Activated naive CD4-positive, alpha-beta T cell treated with anti-CD3 and anti-CD28 coated beads for 36 hours (primary cell): ENCODE data around the gene TMEM38A. TPM values are rescaled to one million over a fixed set of nuclear protein-coding genes. Genes with fewer than 3 reads are reported as not detected.
"Not testable (repeated sequence)": the region's sequence is repeated elsewhere in the genome, so short reads cannot be mapped to it uniquely, and the experiment has no call there.

Source experiments
- CTCF ChIA-PET: fragments of 350-600 bp; sonication (Branson Sonifier 250); formaldehyde crosslinking; loops from one replicate; lab custom pipeline; 2021; ENCODE audit warnings: antibody characterized with exemption; lab: Charles Lee
- DNase-seq: peaks from one replicate; pipeline ENCODE4 v3.0.0-alpha.2; 2020
- H3K27ac Mint-ChIP-seq: one replicate; pipeline ENCODE4 v1.8.0; 2021; ENCODE audit warnings: mild to moderate bottlenecking, mixed read lengths
- H3K27me3 Mint-ChIP-seq: one replicate; pipeline ENCODE4 v1.8.0; 2021; ENCODE audit warnings: low read depth, mixed read lengths
- H3K36me3 Mint-ChIP-seq: one replicate; pipeline ENCODE4 v1.8.0; 2021; ENCODE audit warnings: low read depth, mixed read lengths
- H3K4me1 Mint-ChIP-seq: one replicate; pipeline ENCODE4 v1.8.0; 2021; ENCODE audit warnings: low read depth, mixed read lengths
- H3K4me3 Mint-ChIP-seq: one replicate; pipeline ENCODE4 v1.8.0; 2021; ENCODE audit warnings: mild to moderate bottlenecking, moderate library complexity, mixed read lengths
- H3K9me3 Mint-ChIP-seq: one replicate; pipeline ENCODE4 v1.8.0; 2021; ENCODE audit warnings: mixed read lengths
- intact Hi-C: fragments of 100-400 bp; cut with micrococcal nuclease; formaldehyde crosslinking; loops from one replicate; pipeline ENCODE4 v1.15.1; 2023
- total RNA-seq, 2 experiments: library from RNA; stranded (reverse); gene quantifications; one replicate each; pipeline ENCODE4 v1.2.3, GENCODE V29; 2021

The TMEM38A gene
- total RNA-seq, 2 experiments from 2014 or later: 0.49 to 0.83 TPM

DNA sequence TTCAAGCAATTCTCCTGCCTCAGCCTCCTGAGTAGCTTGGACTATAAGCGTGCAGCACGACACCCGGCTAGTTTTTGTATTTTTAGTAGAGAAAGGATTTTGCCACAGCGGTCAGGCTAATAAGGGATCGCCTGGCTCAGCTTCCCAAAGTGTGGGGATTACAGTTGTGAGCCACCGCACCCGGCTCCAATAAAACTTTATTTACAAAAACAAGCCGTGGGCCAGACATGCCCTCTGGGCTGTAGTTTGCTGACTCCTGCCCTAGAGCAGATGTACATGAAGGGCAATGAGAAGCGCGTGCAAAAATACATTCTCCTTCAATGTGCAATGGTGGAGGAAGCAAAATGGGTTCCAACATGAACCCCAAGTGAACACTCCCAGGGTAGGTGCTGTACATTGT lies 19.2 kb upstream of the TMEM38A start:
- H3K27ac Mint-ChIP-seq: no peak overlapping the region
- H3K27me3 Mint-ChIP-seq: no peaks in the 10 kb centered on the region
- intact Hi-C loops: no loop called here
- H3K4me1 Mint-ChIP-seq: peaks cover 14% of the 10 kb centered on the region
- H3K36me3 Mint-ChIP-seq: peaks cover 36% of the 10 kb centered on the region
- H3K9me3 Mint-ChIP-seq: no peaks in the 10 kb centered on the region
- CTCF ChIA-PET: interaction anchor here (0.6 kb wide), 1 partner anchor 32 kb away, joined by 7 read pairs; no protein-coding TSS in a partner anchor
- DNase-seq: no peak
- no peak overlapping the region for H3K4me3 Mint-ChIP-seq

DNA sequence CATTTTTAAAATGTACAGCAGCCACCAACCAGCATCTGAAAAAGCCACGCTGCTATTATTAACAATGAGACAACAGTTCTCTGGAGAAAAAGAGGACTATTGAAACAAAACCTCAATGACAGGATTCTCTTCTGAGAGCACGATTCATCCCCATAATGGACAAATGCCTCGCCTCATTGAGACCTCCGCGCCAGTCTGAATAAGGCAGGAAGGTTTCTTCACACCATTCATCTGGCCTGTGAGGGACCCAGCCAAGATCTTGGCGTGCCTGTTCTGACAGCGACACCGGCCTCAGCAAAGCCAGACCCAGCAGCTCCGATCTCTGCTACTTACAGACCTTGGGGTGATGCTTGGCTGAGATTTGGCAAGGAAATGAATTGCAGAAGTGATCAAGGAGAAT lies 15.8 kb upstream of the TMEM38A start:
- CTCF ChIA-PET: interaction anchor here (0.7 kb wide), 1 partner anchor 105 kb away, joined by 3 read pairs; no protein-coding TSS in a partner anchor
- intact Hi-C loops: no loop called here
- H3K27ac Mint-ChIP-seq: no peak overlapping the region
- H3K4me1 Mint-ChIP-seq: peaks cover 6% of the 10 kb centered on the region
- peaks cover 38% of the 10 kb centered on the region for H3K36me3 Mint-ChIP-seq
- no peaks in the 10 kb centered on the region for H3K27me3 Mint-ChIP-seq
- DNase-seq: no peak
- no peak overlapping the region for H3K4me3 Mint-ChIP-seq
- H3K9me3 Mint-ChIP-seq: no peaks in the 10 kb centered on the region

DNA sequence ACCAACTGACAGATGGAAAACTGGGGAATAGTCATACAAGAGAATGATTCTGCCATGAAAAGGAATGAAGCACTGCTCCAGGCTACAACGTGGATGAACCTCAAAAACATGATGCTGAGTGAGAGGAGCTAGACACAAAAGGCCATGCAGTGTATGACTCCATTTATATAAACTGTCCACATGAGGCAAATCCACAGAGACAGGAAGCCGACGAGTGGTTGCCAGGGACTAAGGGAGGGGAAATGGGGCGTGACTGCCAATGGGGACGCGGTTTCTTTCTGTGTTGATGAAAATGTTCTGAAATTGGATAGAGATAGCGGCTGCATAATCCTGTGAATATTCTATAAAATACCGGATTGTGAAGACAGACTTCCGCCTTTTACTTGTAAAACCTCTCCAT lies 11.2 kb upstream of the TMEM38A start:
- CTCF ChIA-PET: no interaction called here
- H3K36me3 Mint-ChIP-seq: peaks cover 47% of the 10 kb centered on the region
- intact Hi-C loops: no loop called here
- no peak overlapping the region for H3K4me3 Mint-ChIP-seq
- H3K9me3 Mint-ChIP-seq: no peaks in the 10 kb centered on the region
- DNase-seq: no peak
- H3K4me1 Mint-ChIP-seq: peaks cover 7% of the 10 kb centered on the region
- no peaks in the 10 kb centered on the region for H3K27me3 Mint-ChIP-seq
- no peak overlapping the region for H3K27ac Mint-ChIP-seq

DNA sequence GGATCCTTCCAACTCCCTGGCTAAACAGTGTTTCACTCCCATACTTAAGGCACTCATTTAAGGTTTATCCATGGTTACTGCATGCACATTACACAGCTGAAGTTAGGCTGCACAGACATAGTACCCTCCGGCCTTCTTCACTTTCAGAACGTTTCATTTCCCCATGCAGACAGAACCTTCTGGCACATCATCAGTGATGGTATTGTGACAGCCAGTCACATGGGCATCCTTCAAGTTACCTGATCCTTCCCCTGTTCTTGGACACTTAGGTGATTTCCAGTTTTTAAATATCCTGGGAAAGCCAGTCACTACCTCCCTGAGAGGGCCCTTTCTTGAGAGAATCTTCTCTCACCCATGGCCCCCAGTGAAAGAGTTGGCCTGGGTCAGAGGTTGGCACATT lies 10.1 kb upstream of the TMEM38A start:
- Mint-ChIP-seq H3K27me3 (no peaks in the 10 kb centered on the region), H3K4me1 (peaks cover 4% of the 10 kb centered on the region), H3K27ac (no peak overlapping the region), H3K36me3 (peaks cover 42% of the 10 kb centered on the region), H3K4me3 (no peak overlapping the region), H3K9me3 (no peaks in the 10 kb centered on the region)
- DNase-seq: no peak
- CTCF ChIA-PET: interaction anchor here (0.6 kb wide), 1 partner anchor 67 kb away, joined by 3 read pairs; no protein-coding TSS in a partner anchor
- intact Hi-C loops: no loop called here

DNA sequence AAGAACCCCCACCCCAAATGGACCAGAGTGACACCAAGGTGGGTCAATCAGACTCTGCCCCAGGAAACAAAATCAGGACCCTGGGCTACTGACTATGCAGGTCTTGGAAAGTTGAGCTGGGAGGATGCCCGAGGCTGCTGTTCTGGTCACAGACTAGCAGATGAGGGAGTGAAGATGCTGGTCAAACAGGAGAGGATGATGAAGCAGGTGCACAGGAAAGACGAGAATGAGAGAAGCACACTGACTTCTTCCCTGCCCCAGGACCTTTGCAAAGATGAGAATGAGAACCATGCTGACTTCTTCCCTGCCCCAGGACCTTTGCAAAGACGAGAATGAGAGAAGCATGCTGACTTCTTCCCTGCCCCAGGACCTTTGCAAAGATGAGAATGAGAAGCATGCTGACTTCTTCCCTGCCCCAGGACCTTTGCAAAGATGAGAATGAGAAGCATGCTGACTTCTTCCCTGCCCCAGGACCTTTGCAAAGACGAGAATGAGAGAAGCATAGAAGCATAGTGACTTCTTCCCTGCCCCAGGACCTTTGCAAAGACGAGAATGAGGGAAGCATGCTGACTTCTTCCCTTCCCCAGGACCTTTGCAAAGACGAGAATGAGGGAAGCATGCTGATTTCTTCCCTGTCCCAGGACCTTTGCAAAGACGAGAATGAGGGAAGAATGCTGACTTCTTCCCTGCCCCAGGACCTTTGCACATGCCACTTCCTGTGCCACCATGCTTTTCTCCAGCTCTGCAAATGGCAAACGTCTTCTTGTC lies 9.3 kb upstream of the TMEM38A start:
- CTCF ChIA-PET, H3K27ac Mint-ChIP-seq: not testable (repeated sequence)
- peaks cover 48% of the 10 kb centered on the region for H3K36me3 Mint-ChIP-seq

GRCh38 chr19:16652854-16653253 lies 8.1 kb upstream of the TMEM38A start:
- CTCF ChIA-PET: no interaction called here
- Mint-ChIP-seq H3K27ac (no peak overlapping the region), H3K27me3 (no peaks in the 10 kb centered on the region), H3K9me3 (no peaks in the 10 kb centered on the region), H3K4me1 (peaks cover 15% of the 10 kb centered on the region), H3K4me3 (no peak overlapping the region), H3K36me3 (peaks cover 51% of the 10 kb centered on the region)
- intact Hi-C loops: no loop called here
- DNase-seq: no peak

More for the DNA sequence above, 9.3 kb upstream of the TMEM38A start:
- DNase-seq, H3K27me3 Mint-ChIP-seq, H3K9me3 Mint-ChIP-seq, H3K4me3 Mint-ChIP-seq, H3K4me1 Mint-ChIP-seq, intact Hi-C loops: not testable (repeated sequence)

DNA sequence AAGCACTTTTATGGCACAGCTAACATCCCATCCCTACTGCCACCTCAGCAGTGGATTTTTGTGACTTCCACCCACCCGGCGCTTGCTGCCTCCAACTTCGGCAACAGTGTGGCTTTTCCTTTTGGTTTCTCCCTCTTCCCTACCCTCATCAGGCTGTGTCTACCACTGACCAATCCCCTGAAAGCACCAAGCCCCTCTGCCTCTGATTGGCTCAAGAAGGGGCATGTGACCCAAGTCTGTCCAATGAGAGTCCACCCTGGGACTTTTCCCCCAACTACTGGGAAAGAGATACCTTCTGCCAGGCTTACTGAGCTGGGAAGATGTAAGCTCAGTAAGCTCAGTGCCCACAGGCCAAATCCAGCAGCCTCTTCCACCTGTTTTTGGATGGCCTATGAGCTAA lies 6.8 kb upstream of the TMEM38A start:
- Mint-ChIP-seq H3K27me3 (no peaks in the 10 kb centered on the region), H3K36me3 (peaks cover 51% of the 10 kb centered on the region), H3K4me1 (peaks cover 24% of the 10 kb centered on the region), H3K4me3 (no peak overlapping the region), H3K9me3 (no peaks in the 10 kb centered on the region), H3K27ac (no peak overlapping the region)
- intact Hi-C loops: no loop called here
- no peak for DNase-seq
- CTCF ChIA-PET: no interaction called here

GRCh38 chr19:16654627-16655026 lies 6.3 kb upstream of the TMEM38A start:
- Mint-ChIP-seq H3K27me3 (no peaks in the 10 kb centered on the region), H3K36me3 (peaks cover 50% of the 10 kb centered on the region), H3K9me3 (no peaks in the 10 kb centered on the region), H3K27ac (peak overlapping the region; percentile 41), H3K4me1 (peaks cover 27% of the 10 kb centered on the region), H3K4me3 (no peak overlapping the region)
- CTCF ChIA-PET: no interaction called here
- intact Hi-C loops: no loop called here
- DNase-seq: no peak

- no peaks in the 10 kb centered on the region for H3K27me3 Mint-ChIP-seq
- peaks cover 27% of the 10 kb centered on the region for H3K4me1 Mint-ChIP-seq
- peaks cover 45% of the 10 kb centered on the region for H3K36me3 Mint-ChIP-seq
- no peak for DNase-seq
- intact Hi-C loops: no loop called here
- CTCF ChIA-PET: no interaction called here
- no peak overlapping the region for H3K27ac Mint-ChIP-seq
- no peak overlapping the region for H3K4me3 Mint-ChIP-seq
- no peaks in the 10 kb centered on the region for H3K9me3 Mint-ChIP-seq
These were observed 5.2 kb upstream of the TMEM38A start for GRCh38 chr19:16655727-16656126.

GRCh38 chr19:16657384-16657783 lies 3.6 kb upstream of the TMEM38A start:
- CTCF ChIA-PET: interaction anchor here (1.2 kb wide), 1 partner anchor 70 kb away, joined by 4 read pairs; no protein-coding TSS in a partner anchor
- H3K27me3 Mint-ChIP-seq: peaks cover 6% of the 10 kb centered on the region
- intact Hi-C loops: no loop called here
- peaks cover 39% of the 10 kb centered on the region for H3K4me1 Mint-ChIP-seq
- H3K9me3 Mint-ChIP-seq: no peaks in the 10 kb centered on the region
- no peak for DNase-seq
- H3K27ac Mint-ChIP-seq: no peak overlapping the region
- peak overlapping the region; percentile 36 for H3K4me3 Mint-ChIP-seq
- H3K36me3 Mint-ChIP-seq: peaks cover 35% of the 10 kb centered on the region

DNA sequence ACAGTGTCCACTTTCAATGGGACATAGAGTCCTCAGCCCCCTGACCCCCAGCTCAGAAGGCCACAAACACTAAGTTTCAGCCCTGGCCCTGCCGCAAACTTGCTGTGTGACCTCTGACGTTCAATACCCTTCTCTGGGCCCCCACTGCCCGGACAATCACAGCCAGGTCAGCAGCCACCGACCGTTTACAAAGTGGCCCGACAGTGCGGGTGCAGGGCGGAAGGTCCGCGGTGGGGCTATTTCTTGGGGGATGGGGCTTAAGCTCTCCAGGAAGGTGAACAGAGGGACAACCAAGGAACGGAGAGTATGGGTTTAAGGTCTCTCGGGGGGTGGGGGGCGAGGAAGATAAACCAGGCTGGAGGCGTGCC lies 1.5 kb upstream of the TMEM38A start:
- Mint-ChIP-seq H3K27me3 (peaks cover 6% of the 10 kb centered on the region), H3K4me1 (peaks cover 39% of the 10 kb centered on the region), H3K9me3 (no peaks in the 10 kb centered on the region), H3K36me3 (peaks cover 20% of the 10 kb centered on the region), H3K4me3 (peak overlapping the region; percentile 92), H3K27ac (peak overlapping the region; percentile 92)
- no peak for DNase-seq
- intact Hi-C loops: loop anchor here (1.0 kb wide), 1 partner anchor 163 kb away; the partner anchor contains the start of genes C19orf44 and CALR3
- CTCF ChIA-PET: no interaction called here

GRCh38 chr19:16659832-16660708 lies 869 bp upstream of the TMEM38A start, which contains the start of gene SMIM7:
TSS of gene SMIM7 (minus strand) at chr19:16660144. CDS start at chr19:16660110, 34 bp downstream.
- intact Hi-C loops: loop anchor here (1.0 kb wide), 5 partner anchors 32 to 188 kb away; partner anchors contain the start of genes C19orf44, CALR3, CHERP and MED26
- peak; percentile 98 for DNase-seq
- Mint-ChIP-seq H3K4me3 (peak within 1 kb of the TSS; percentile 92), H3K4me1 (peaks cover 39% of the 10 kb centered on the region), H3K9me3 (no peaks in the 10 kb centered on the region), H3K27me3 (peaks cover 6% of the 10 kb centered on the region), H3K36me3 (peaks cover 20% of the 10 kb centered on the region), H3K27ac (peak within 1 kb of the TSS; percentile 92)
- CTCF ChIA-PET: interaction anchor here (0.6 kb wide), 1 partner anchor 645 kb away, joined by 7 read pairs; no protein-coding TSS in a partner anchor
